Endothelial cell of umbilical vein (primary cell): ENCODE results near the gene RHOF. TPM values are rescaled to one million over a fixed set of nuclear protein-coding genes. Genes with fewer than 3 reads are reported as not detected.

ENCODE experiments used
- BruUV-seq: library from RNA; stranded (reverse); fragments of 400-500 nt; replicated peaks from 2 replicates; lab custom pipeline; 2021; lab: Mats Ljungman, UMichigan
- CTCF ChIA-PET: fragments of 300-600, 350-600 bp; sonication (Branson Sonifier 250); formaldehyde crosslinking; loops from one replicate; lab custom pipeline; 2021; ENCODE audit warnings: antibody characterized with exemption, inconsistent platforms; lab: Charles Lee
- POLR2A ChIA-PET: fragments of 300-600, 350-600 bp; sonication (Branson Sonifier 250); formaldehyde crosslinking; loops from one replicate; lab custom pipeline; 2021; ENCODE audit warnings: antibody characterized with exemption, inconsistent platforms; lab: Charles Lee
- DNase-seq: peaks from one replicate; pipeline ENCODE4 v3.0.0-alpha.2; 2011; ENCODE audit warnings: low read depth, low spot score
- FAIRE-seq: peaks from 2 replicates; lab custom pipeline; 2011; peaks lifted over from hg19 to GRCh38; lab: Jason Lieb, UNC
- H2AFZ ChIP-seq: 2 replicates; pipeline ENCODE4 v1.6.0; 2012; ENCODE audit warnings: low read depth, low read length, control low read depth, inconsistent platforms
- H3K27ac ChIP-seq: 2 replicates; pipeline ENCODE4 v1.5.1; 2011; ENCODE audit warnings: low read depth, mild to moderate bottlenecking, control low read depth, low read length, moderate library complexity; ENCODE audit not compliant: insufficient read depth
- H3K27me3 ChIP-seq, 2 experiments: 2 replicates each; pipeline versions ENCODE4 v1.6.0 to v1.6.1; 2011; ENCODE audit warnings: low read length in 2 of 2, mixed read lengths in 1 of 2; ENCODE audit not compliant: control insufficient read depth in 2 of 2, insufficient read depth in 2 of 2
- H3K36me3 ChIP-seq, 2 experiments: 2 replicates in 1 of 2; 3 replicates in 1 of 2; pipeline ENCODE4 v1.5.1; 2011; ENCODE audit warnings: low read length in 2 of 2, mild to moderate bottlenecking in 1 of 2, moderate library complexity in 1 of 2; ENCODE audit not compliant: control insufficient read depth in 2 of 2, insufficient read depth in 2 of 2; ENCODE audit errors: extremely low read depth in 1 of 2
- H3K4me1 ChIP-seq: 3 replicates; pipeline ENCODE4 v1.5.1; 2011; ENCODE audit warnings: mild to moderate bottlenecking, low read length; ENCODE audit not compliant: control insufficient read depth, insufficient read depth; ENCODE audit errors: extremely low read depth
- H3K4me2 ChIP-seq: 2 replicates; pipeline ENCODE4 v1.6.1; 2011; ENCODE audit warnings: low read length, control low read depth, mixed read lengths; ENCODE audit not compliant: insufficient read depth
- H3K4me3 ChIP-seq, 3 experiments: fragments of 200-600 bp in 1 of 3; sonication (generic), shearing (Covaris generic) in 1 of 3; replicated peaks in 1 of 3; 2 replicates each; pipeline ENCODE4 v1.5.1; 2011 to 2016; ENCODE audit warnings: control low read depth in 3 of 3, low read length in 3 of 3, mild to moderate bottlenecking in 2 of 3, inconsistent platforms in 1 of 3, low read depth in 1 of 3, moderate library complexity in 1 of 3; ENCODE audit not compliant: insufficient read depth in 1 of 3
- H3K79me2 ChIP-seq: 2 replicates; pipeline ENCODE4 v1.6.0; 2012; ENCODE audit warnings: low read length, inconsistent platforms; ENCODE audit not compliant: control insufficient read depth, insufficient read depth
- H3K9ac ChIP-seq: replicated peaks from 2 replicates; pipeline ENCODE3; 2011; ENCODE audit warnings: low read length, control low read depth; ENCODE audit not compliant: insufficient read depth; ENCODE audit errors: extremely low read depth
- H3K9me1 ChIP-seq: replicated peaks from 3 replicates; pipeline ENCODE4 v1.6.0; 2011; ENCODE audit warnings: mild to moderate bottlenecking, low read length; ENCODE audit not compliant: control insufficient read depth, insufficient read depth; ENCODE audit errors: extremely low read depth
- H3K9me3 ChIP-seq: replicated peaks from 2 replicates; pipeline ENCODE4 v1.5.1; 2012; ENCODE audit warnings: low read length, inconsistent platforms; ENCODE audit not compliant: control insufficient read depth, insufficient read depth
- H4K20me1 ChIP-seq: replicated peaks from 2 replicates; pipeline ENCODE3; 2011; ENCODE audit warnings: mild to moderate bottlenecking, low read length; ENCODE audit not compliant: control insufficient read depth, insufficient read depth; ENCODE audit errors: extremely low read depth
- EZH2 ChIP-seq: IDR thresholded peaks from 2 replicates; pipeline ENCODE4 v1.6.1; 2012; ENCODE audit warnings: borderline replicate concordance, low read depth, mild to moderate bottlenecking, moderate library complexity, low read length, inconsistent platforms; ENCODE audit not compliant: severe bottlenecking
- FOS ChIP-seq: IDR thresholded peaks from 2 replicates; pipeline ENCODE4 v1.6.1; 2011; ENCODE audit warnings: mild to moderate bottlenecking, low read length, moderate library complexity, borderline replicate concordance; ENCODE audit not compliant: insufficient read depth
- GATA2 ChIP-seq: IDR thresholded peaks from 2 replicates; pipeline ENCODE4 v1.7.0; 2011; ENCODE audit warnings: low read depth, mild to moderate bottlenecking, moderate library complexity, mixed read lengths, low read length; ENCODE audit not compliant: insufficient read length, insufficient read depth
- JUN ChIP-seq: IDR thresholded peaks from 2 replicates; pipeline ENCODE4 v1.6.1; 2011; ENCODE audit warnings: borderline replicate concordance, low read depth; ENCODE audit not compliant: insufficient read length, insufficient read depth
- MYC ChIP-seq: IDR thresholded peaks from one replicate; pipeline ENCODE4 v1.6.1; 2011; ENCODE audit warnings: mild to moderate bottlenecking, low read depth, low read length
- POLR2A ChIP-seq: IDR thresholded peaks from 2 replicates; pipeline ENCODE4 v1.6.1; 2012; ENCODE audit warnings: low read depth, mild to moderate bottlenecking, control low read depth, low read length
- POLR2AphosphoS5 ChIP-seq: IDR thresholded peaks from 2 replicates; pipeline ENCODE4 v1.6.1; 2012; ENCODE audit warnings: low read depth, mild to moderate bottlenecking, control low read depth, low read length, moderate library complexity; ENCODE audit not compliant: insufficient read depth
- dilution Hi-C: fragments of 300-500 bp; cut with MboI; formaldehyde crosslinking; loops from one replicate; pipeline ENCODE4 v1.15.0; 2019; ENCODE audit warnings: low sequenced_read_pairs; ENCODE audit not compliant: extremely low pct_ligation_motif_present
- intact Hi-C: fragments of 100-400 bp; cut with micrococcal nuclease; formaldehyde crosslinking; loops from one replicate; pipeline ENCODE4 v1.10.0; 2022
- polyA plus RNA-seq, 4 experiments: library from polyadenylated mRNA; depleted of rRNA in 3 of 4; stranded (reverse) in 3 of 4; unstranded in 1 of 4; fragments of >200 nt; gene quantifications; 2 replicates each; pipeline versions ENCODE4 v1.2.1 to v1.2.3, GENCODE V29; 2011 to 2012; ENCODE audit warnings: missing spikeins in 1 of 4
- total RNA-seq: library from RNA; stranded (reverse); gene quantifications from 2 replicates; pipeline ENCODE4 v1.2.3, GENCODE V29; 2021
- TF ChIP-seq, protein P1 (sequence below): IDR thresholded peaks from 2 replicates; pipeline ENCODE4 v1.6.1; 2011; ENCODE audit not compliant: insufficient read depth, insufficient read length

The RHOF gene
- total and polyA plus RNA-seq, 2 donors (not counting 3 experiments of a cell fraction or from before 2014, with no cell fraction given): 9.3 to 22.3 TPM

- no peaks in the 10 kb centered on the region for H3K4me1 ChIP-seq
- no peaks in the 10 kb centered on the region for H3K9me3 ChIP-seq
- dilution Hi-C loops (no loop called here), intact Hi-C loops (no loop called here)
- TF ChIP-seq FOS: no peak
- TF ChIP-seq POLR2A: no peak
- no peak for TF ChIP-seq JUN
- no peak for TF ChIP-seq POLR2AphosphoS5
- TF ChIP-seq GATA2: no peak
- TF ChIP-seq, protein P1, sequence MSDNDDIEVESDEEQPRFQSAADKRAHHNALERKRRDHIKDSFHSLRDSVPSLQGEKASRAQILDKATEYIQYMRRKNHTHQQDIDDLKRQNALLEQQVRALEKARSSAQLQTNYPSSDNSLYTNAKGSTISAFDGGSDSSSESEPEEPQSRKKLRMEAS: no peak
- TF ChIP-seq MYC: no peak
- no peak for TF ChIP-seq EZH2
- H3K36me3 ChIP-seq: no peaks in the 10 kb centered on the region
- H3K79me2 ChIP-seq: no peaks in the 10 kb centered on the region
- H3K9ac ChIP-seq: no peak overlapping the region
- H3K27me3 ChIP-seq: no peaks in the 10 kb centered on the region
- H3K4me2 ChIP-seq: no peak overlapping the region
- no peaks in the 10 kb centered on the region for H4K20me1 ChIP-seq
- H3K4me3 ChIP-seq: no peak overlapping the region
- H2AFZ ChIP-seq: no peak overlapping the region
- no peaks in the 10 kb centered on the region for H3K9me1 ChIP-seq
- DNase-seq (no peak), FAIRE-seq (no peak)
- H3K27ac ChIP-seq: no peak overlapping the region
- POLR2A ChIA-PET: no interaction called here
- CTCF ChIA-PET: interaction anchor here (0.6 to 1.9 kb wide), 3 partner anchors 9 to 27 kb away, joined by 3 to 8 read pairs (median 5); partner anchors contain the start of gene RHOF
- no TSS peak for BruUV-seq
Observed at GRCh38 chr12:121767525-121768016, 25.9 kb downstream of the RHOF start.
